Neutrophil (primary cell): ENCODE measurements around the gene PARD3.

Source experiments
- H3K27ac ChIP-seq: fragments of 200-600 bp; sonication (generic); 2 replicates; pipeline ENCODE4 v1.5.1; 2016; ENCODE audit warnings: mild to moderate bottlenecking, moderate library complexity
- H3K27me3 ChIP-seq: fragments of 200-600 bp; sonication (generic); 2 replicates; pipeline ENCODE4 v1.6.0; 2016; ENCODE audit warnings: mild to moderate bottlenecking
- H3K36me3 ChIP-seq: fragments of 200-600 bp; sonication (generic); 2 replicates; pipeline ENCODE4 v1.5.1; 2017
- H3K4me1 ChIP-seq, 2 experiments: fragments of 200-600 bp in 1 of 2; sonication (generic) in 1 of 2; 1 replicate in 1 of 2; 2 replicates in 1 of 2; pipeline versions ENCODE4 v1.5.1 to v1.6.1; 2013 to 2016; ENCODE audit warnings: low read depth in 1 of 2, low read length in 1 of 2, mild to moderate bottlenecking in 1 of 2, moderate library complexity in 1 of 2; ENCODE audit not compliant: control insufficient read depth in 1 of 2, insufficient read depth in 1 of 2
- H3K4me3 ChIP-seq, 2 experiments: fragments of 200-600 bp in 1 of 2; sonication (generic) in 1 of 2; 1 replicate in 1 of 2; 2 replicates in 1 of 2; pipeline ENCODE4 v1.5.1; 2013 to 2016; ENCODE audit warnings: low read depth in 1 of 2, low read length in 1 of 2, mild to moderate bottlenecking in 1 of 2, moderate library complexity in 1 of 2
- H3K9me3 ChIP-seq: fragments of 200-600 bp; sonication (generic); 2 replicates; pipeline ENCODE4 v1.5.1; 2016
- TF ChIP-seq, protein P1 (sequence below): fragments of 200-600 bp; sonication (generic); IDR thresholded peaks from 2 replicates; pipeline ENCODE4 v1.5.1; 2016; ENCODE audit warnings: antibody characterized with exemption

Gene PARD3

DNA sequence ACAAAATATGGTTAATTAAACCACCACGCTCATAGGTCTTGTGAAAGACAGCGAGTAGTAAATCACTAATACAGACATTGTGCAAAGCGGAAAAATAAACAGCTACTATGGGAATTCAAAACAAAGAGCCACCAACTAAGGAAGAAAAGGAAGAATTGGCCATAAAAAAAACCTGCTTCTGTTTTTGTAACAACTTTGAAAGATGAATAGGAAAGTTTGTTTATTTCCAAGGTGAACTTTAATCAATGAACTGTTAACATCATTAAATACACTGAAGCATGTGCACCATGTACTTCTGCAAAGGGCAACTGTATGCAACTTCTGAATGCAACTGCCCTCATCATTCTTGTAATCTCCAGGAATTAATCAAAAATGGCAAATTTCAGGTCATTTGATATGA is 651.1 kb downstream of the PARD3 start:
- Histone ChIP-seq H3K36me3 (no peaks in the 10 kb centered on the region), H3K4me1 (no peaks in the 10 kb centered on the region), H3K27ac (no peak overlapping the region), H3K27me3 (no peaks in the 10 kb centered on the region), H3K4me3 (no peak overlapping the region), H3K9me3 (no peaks in the 10 kb centered on the region)
- TF ChIP-seq, protein P1, sequence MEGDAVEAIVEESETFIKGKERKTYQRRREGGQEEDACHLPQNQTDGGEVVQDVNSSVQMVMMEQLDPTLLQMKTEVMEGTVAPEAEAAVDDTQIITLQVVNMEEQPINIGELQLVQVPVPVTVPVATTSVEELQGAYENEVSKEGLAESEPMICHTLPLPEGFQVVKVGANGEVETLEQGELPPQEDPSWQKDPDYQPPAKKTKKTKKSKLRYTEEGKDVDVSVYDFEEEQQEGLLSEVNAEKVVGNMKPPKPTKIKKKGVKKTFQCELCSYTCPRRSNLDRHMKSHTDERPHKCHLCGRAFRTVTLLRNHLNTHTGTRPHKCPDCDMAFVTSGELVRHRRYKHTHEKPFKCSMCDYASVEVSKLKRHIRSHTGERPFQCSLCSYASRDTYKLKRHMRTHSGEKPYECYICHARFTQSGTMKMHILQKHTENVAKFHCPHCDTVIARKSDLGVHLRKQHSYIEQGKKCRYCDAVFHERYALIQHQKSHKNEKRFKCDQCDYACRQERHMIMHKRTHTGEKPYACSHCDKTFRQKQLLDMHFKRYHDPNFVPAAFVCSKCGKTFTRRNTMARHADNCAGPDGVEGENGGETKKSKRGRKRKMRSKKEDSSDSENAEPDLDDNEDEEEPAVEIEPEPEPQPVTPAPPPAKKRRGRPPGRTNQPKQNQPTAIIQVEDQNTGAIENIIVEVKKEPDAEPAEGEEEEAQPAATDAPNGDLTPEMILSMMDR = no peak

DNA sequence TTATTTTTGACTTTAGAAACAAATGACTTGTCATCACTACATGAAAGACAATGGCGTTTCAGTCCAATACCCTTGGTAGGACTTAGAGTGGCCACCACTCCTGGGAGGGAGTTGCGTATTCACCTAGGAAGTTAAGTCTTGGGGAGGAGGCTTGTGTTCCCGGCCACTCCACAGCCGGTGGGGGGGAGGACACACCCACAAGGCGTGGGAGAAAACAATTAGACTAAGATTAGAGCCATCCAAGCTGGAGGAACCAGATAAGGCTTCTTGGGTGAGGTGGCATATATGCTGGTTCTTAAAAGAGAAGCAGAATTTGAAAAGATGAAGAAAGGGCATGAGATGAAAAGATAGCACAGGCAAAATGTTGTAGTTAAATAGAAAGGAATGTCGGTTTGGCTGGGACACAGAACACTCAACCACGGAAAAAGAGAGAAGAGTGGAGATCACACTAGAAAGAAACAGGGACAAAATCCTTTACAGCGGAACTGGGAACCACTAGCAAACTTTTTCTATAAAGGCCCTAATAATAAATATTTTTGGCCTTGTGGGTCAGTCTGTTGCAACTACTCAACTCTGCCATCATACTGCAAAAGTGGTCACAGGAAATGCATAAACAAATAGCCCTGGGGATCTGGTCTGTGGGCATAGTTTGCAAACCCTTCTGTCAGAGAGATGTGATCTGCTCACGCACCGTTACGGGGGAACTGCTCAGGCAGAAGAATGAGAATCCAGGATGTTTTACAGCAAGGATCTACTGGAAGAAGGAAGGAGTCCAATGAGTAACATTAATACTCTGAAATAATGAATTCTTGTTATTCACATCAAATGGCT is 651.8 kb downstream of the PARD3 start:
- Histone ChIP-seq H3K36me3 (no peaks in the 10 kb centered on the region), H3K4me3 (no peak overlapping the region), H3K27ac (no peak overlapping the region), H3K9me3 (no peaks in the 10 kb centered on the region), H3K27me3 (no peaks in the 10 kb centered on the region), H3K4me1 (no peaks in the 10 kb centered on the region)
- TF ChIP-seq, protein P1 = no peak

DNA sequence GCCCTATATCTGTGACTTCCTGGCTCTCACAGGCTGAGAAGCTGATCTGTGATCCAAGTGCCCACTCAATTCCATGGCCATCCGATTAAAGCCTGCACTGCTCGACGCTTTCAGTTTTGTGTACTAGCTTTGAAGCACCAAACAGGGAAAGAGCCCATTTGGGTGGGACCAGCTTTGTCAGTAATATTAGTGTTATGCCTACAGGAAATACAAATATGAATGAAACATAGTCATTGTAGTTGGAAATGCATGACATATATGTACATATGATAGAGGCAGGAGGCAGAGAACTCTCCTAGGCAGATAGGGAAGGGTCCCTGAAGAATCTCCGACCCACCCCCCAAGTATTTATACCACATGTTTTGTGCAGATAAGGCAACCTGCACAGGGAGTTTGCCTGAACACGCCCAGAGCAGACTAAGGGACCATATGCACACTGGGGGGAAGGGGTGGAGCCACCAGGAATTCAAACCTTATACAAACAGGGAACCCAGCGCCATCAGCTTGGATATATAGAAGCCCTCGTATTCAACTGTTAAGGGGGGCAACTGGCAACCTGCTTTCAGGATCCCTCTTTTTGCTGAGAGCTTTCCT is 653.2 kb downstream of the PARD3 start:
- Histone ChIP-seq H3K27me3 (no peaks in the 10 kb centered on the region), H3K27ac (no peak overlapping the region), H3K36me3 (no peaks in the 10 kb centered on the region), H3K4me1 (no peaks in the 10 kb centered on the region), H3K4me3 (no peak overlapping the region), H3K9me3 (no peaks in the 10 kb centered on the region)
- TF ChIP-seq, protein P1 = no peak

DNA sequence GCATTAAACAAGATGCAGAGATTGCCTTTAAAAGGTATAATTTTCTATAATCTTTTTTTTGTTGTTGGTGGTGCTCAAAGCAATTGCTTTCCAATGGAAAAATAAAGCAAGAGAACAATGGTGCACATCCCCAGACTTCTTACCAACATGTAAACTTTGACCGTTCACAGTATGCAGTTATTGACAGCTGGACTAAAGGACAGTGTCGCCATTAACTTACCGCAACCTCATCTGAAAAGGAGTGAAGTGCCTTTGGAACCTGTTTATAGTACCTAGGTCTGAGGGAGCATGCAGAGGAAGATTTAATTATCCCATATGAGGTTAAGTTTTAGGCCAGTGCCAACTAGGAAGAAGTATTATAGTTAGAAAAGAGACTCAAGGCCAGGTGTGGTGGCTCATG is 654.5 kb downstream of the PARD3 start:
- TF ChIP-seq, protein P1 = no peak
- H3K4me3 ChIP-seq = no peak overlapping the region

DNA sequence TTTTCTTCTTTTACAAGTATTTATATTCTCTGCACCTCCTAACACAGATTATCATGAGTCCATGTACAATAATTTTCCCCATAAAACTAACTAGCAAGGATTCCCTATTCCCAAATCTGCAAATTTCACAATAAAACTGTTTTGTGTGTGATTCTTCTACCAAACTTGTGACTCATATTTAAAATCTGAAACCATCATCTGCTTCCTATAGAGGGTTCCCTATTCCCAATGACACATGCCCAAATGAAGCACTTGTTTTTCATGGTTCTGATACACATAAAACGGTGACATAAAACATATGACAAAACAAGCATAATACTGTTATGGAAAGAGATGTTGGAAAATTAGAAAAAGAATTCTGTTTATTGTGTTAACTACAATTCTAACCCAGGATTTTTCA is 657.6 kb downstream of the PARD3 start:
- H3K27me3 ChIP-seq = no peaks in the 10 kb centered on the region
- H3K4me1 ChIP-seq = no peaks in the 10 kb centered on the region
- H3K9me3 ChIP-seq = no peaks in the 10 kb centered on the region
- TF ChIP-seq, protein P1 = no peak
- H3K27ac ChIP-seq = no peak overlapping the region
- H3K36me3 ChIP-seq = no peaks in the 10 kb centered on the region
- H3K4me3 ChIP-seq = no peak overlapping the region

More for the DNA sequence above, 654.5 kb downstream of the PARD3 start:
- Histone ChIP-seq H3K9me3 (no peaks in the 10 kb centered on the region), H3K36me3 (no peaks in the 10 kb centered on the region), H3K27ac (no peak overlapping the region), H3K4me1 (no peaks in the 10 kb centered on the region), H3K27me3 (no peaks in the 10 kb centered on the region)
